HG02970 (cell line): ENCODE data around the gene CPA5.

Source experiments
- ATAC-seq: cut with Tn5 transposase; IDR thresholded peaks from one replicate; pipeline ENCODE4 v1.9.1; 2021; ENCODE audit warnings: mild to moderate bottlenecking, moderate library complexity, moderate number of reproducible peaks; ENCODE audit not compliant: unreplicated experiment, low FRiP score

Gene CPA5

GRCh38 chr7:130356876-130357611, 12.4 kb downstream of the CPA5 start:
- ATAC-seq, result no peak

DNA sequence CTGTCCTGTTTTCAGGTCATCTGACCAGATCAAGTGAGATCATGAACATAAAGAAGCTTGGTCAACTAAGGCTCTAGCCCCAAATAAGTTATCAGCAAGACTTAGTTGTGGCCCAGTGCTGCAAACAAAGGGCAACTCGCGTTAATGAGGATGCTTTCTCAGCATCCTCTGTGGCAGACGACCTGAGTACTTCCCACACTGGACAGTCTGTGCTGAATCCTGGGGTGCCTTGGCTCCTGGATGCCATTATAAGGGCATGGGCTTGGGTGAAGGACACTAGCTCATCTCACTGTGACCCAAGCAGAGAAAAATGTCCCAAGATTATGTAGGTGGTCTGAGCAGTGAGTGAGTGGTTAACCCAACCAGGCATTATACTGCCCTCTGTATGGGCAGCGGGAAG, 13.9 kb downstream of the CPA5 start:
- ATAC-seq, result no peak

GRCh38 chr7:130359276-130359857, 14.8 kb downstream of the CPA5 start:
- no peak for ATAC-seq

GRCh38 chr7:130360518-130360917, 15.9 kb downstream of the CPA5 start:
- no peak for ATAC-seq

- no peak for ATAC-seq
Observed at GRCh38 chr7:130361681-130362080, 17.1 kb downstream of the CPA5 start.

- ATAC-seq, result no peak
Observed at GRCh38 chr7:130362251-130362816, 17.7 kb downstream of the CPA5 start.

- ATAC-seq, result no peak
Observed at GRCh38 chr7:130363026-130363847, 18.6 kb downstream of the CPA5 start.

DNA sequence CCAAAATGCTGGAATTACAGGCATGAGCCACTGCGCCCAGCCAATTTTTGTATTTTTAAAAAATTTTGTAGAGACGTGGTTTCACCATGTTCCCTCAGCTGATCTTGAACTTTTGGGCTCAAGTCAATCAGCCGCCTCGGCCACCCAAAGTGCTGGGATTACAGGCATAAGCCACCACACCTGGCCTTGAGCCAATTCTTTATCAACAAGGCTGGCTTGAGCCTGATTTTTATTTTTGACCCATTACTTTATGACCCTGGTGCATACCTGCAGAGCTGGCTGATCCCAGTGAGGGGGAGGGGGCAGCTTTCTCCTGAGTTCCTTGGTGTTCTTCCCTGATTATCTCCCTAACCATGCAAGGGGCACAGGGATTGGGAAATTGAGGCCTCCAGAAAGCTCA, 19.8 kb downstream of the CPA5 start:
- no peak for ATAC-seq

GRCh38 chr7:130365088-130365487, 20.5 kb downstream of the CPA5 start:
- ATAC-seq, result no peak

GRCh38 chr7:130365511-130366441, 21.2 kb downstream of the CPA5 start:
- ATAC-seq, result no peak

DNA sequence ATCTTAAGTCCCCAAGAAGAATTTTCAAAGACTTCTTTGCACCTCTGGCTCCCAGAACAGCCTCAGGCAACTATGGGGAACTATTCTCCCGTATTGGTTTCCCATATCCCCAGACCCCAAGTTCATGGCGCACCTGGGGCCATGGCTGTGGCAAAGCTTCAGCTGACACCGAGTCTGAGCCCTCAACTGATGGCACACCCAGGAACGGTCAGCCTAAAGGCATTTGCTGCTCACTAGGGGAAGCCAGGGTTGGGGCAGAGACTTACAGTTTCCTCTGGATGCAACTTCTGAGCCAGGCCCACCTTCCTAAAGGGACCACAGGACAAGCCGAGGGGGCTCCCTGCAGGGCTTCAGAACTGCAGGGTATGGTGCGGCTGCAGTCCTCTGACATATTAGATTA, 21.9 kb downstream of the CPA5 start:
- ATAC-seq, result no peak

GRCh38 chr7:130367088-130367755, 22.6 kb downstream of the CPA5 start:
- no peak for ATAC-seq

DNA sequence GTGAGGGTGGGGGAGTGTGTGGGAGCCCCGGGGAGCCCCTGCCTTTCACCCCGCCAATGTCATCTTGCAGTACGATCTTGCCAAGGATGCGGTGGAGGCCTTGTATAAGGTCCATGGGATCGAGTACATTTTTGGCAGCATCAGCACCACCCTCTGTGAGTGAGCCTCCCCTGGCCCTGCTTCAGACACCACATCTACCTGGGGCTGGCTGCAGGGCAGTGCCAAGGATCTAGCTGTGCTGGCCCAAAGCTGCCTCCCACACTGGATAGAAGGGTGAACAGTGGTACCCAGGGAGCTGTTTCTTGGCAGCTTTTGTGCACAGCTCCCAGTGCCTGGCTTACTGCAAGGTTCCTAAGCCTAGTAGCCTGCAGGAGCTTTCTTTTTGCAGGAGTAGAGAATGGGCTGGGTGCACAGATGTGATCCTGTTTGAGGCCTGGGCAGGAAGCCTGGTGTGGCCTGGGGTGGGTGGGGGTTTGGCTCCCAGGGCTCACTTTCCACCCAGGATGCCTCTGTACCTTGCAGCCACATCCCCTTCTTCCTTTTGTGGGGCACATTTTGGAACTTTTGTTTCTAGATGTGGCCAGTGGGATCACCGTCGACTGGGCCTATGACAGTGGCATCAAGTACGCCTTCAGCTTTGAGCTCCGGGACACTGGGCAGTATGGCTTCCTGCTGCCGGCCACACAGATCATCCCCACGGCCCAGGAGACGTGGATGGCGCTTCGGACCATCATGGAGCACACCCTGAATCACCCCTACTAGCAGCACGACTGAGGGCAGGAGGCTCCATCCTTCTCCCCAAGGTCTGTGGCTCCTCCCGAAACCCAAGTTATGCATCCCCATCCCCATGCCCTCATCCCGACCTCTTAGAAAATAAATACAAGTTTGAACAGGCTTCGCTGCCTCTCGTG, 23.5 kb downstream of the CPA5 start:
- no peak for ATAC-seq

GRCh38 chr7:130369110-130369711, 24.6 kb downstream of the CPA5 start:
- ATAC-seq, result no peak

GRCh38 chr7:130369831-130370550, 25.4 kb downstream of the CPA5 start:
- ATAC-seq, result no peak

GRCh38 chr7:130371046-130371445, 26.4 kb downstream of the CPA5 start:
- no peak for ATAC-seq

- no peak for ATAC-seq
Observed at GRCh38 chr7:130372402-130373165, 28.0 kb downstream of the CPA5 start.
